Esophagus mucosa (tissue), 1 donor: ENCODE data around the gene CFAP92. TPM values are rescaled to one million over a fixed set of nuclear protein-coding genes. Genes with fewer than 3 reads are reported as not detected.
"Not testable (repeated sequence)": the region's sequence is repeated elsewhere in the genome, so short reads cannot be mapped to it uniquely, and the experiment has no call there.

Experiments
- ATAC-seq: fragments of 200-7000 bp; cut with Tn5 transposase; one replicate; pipeline ENCODE4 v1.9.1; 2020
- total RNA-seq: library from RNA; stranded (reverse); gene quantifications from one replicate; pipeline ENCODE4 v1.2.4, GENCODE V29; 2023
- donor health status: DM: yes; HTN: yes; CAD: no.

The CFAP92 gene
- total RNA-seq, 1 donor from 2014 or later: 0.80 TPM

GRCh38 chr3:128889139-128889894 is 104.6 kb downstream of the CFAP92 start:
- peak; percentile 64 for ATAC-seq

GRCh38 chr3:128884992-128885391 is 108.9 kb downstream of the CFAP92 start:
- no peak for ATAC-seq

GRCh38 chr3:128882719-128883118 is 111.2 kb downstream of the CFAP92 start:
- no peak for ATAC-seq

GRCh38 chr3:128881576-128881975 is 112.3 kb downstream of the CFAP92 start:
- no peak for ATAC-seq

GRCh38 chr3:128880455-128880854 is 113.4 kb downstream of the CFAP92 start:
- ATAC-seq: not testable (repeated sequence)

GRCh38 chr3:128879991-128880390 is 113.9 kb downstream of the CFAP92 start:
- no peak for ATAC-seq

GRCh38 chr3:128879125-128879969 is 114.5 kb downstream of the CFAP92 start, which contains the start of gene ACAD9:
Gene ACAD9 (plus strand): TSS chr3:128879620. CDS start chr3:128879692, 72 bp downstream.
- peak; percentile 98 for ATAC-seq

- peak; percentile 58 for ATAC-seq
Observed at GRCh38 chr3:128878556-128879124, 115.2 kb downstream of the CFAP92 start.

- ATAC-seq: no peak
Observed at GRCh38 chr3:128878011-128878457, 115.8 kb downstream of the CFAP92 start.

GRCh38 chr3:128875556-128876120 is 118.2 kb downstream of the CFAP92 start:
- ATAC-seq: no peak

GRCh38 chr3:128874481-128875180 is 119.2 kb downstream of the CFAP92 start:
- ATAC-seq: no peak

- ATAC-seq: peak; percentile 42
Observed at GRCh38 chr3:128873244-128874022, 120.4 kb downstream of the CFAP92 start.

- no peak for ATAC-seq
Observed at GRCh38 chr3:128872744-128873143, 121.1 kb downstream of the CFAP92 start.

- ATAC-seq: no peak
Observed at GRCh38 chr3:128872282-128872681, 121.6 kb downstream of the CFAP92 start.

- ATAC-seq: no peak
Observed at GRCh38 chr3:128870347-128870746, 123.5 kb downstream of the CFAP92 start.

- peak; percentile 70 for ATAC-seq
Observed at GRCh38 chr3:128867200-128868125, 126.4 kb downstream of the CFAP92 start.

GRCh38 chr3:128864849-128865804 is 128.7 kb downstream of the CFAP92 start:
- ATAC-seq: peak; percentile 5

GRCh38 chr3:128864351-128864811 is 129.5 kb downstream of the CFAP92 start:
- ATAC-seq: no peak

- ATAC-seq: no peak
Observed at GRCh38 chr3:128863560-128863959, 130.3 kb downstream of the CFAP92 start.
